SHP77 (cell line): ENCODE results near the gene FECH.
"Not testable (repeated sequence)": the region's sequence is repeated elsewhere in the genome, so short reads cannot be mapped to it uniquely, and the experiment has no call there.

Experiments used
- DNase-seq, 2 experiments: peaks; one replicate each; lab custom pipeline; 2025; lab: John Stamatoyannopoulos, UW

The FECH gene, protein sequence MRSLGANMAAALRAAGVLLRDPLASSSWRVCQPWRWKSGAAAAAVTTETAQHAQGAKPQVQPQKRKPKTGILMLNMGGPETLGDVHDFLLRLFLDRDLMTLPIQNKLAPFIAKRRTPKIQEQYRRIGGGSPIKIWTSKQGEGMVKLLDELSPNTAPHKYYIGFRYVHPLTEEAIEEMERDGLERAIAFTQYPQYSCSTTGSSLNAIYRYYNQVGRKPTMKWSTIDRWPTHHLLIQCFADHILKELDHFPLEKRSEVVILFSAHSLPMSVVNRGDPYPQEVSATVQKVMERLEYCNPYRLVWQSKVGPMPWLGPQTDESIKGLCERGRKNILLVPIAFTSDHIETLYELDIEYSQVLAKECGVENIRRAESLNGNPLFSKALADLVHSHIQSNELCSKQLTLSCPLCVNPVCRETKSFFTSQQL

DNA sequence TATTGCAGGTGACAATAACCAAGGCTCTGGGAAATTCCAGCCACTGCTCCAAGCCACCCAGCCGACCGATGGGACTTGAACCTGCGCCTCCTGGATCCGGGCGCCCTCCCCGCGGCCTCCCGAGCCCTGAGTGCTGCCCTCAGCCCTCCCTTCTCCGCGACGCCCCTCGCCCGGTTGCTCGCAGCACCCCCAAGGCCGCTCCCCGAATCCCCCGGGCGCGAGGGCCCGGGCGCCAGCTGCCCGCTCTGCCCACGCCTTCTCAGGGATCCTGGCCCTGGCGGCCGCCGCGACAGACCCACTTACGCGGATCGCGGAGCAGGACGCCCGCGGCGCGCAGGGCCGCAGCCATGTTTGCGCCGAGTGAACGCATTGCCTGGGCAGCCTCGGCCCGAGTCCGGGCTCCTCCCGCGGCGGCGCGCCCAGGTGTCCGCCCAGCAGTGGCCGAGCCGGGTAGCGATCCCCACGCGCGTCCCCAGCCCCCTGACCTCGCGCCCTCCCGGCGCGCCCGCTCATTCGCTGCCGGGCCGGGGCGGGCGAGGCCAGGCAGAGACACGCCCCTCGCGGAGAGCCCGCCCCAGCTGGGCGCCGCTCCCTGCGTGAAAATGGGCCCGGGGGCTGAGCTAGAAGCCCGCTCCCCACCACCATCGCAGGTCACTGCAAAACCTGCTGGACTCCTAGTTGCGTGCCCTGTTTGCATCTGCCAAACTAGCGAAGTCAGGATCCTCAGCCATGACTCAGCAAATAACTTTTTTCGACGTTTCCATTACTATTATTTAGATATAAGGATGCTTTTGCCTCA lies at the start of gene FECH:
TSS of gene FECH (minus strand) at position 452 of the 799 bp plus-strand sequence. CDS start at position 370, 82 bp downstream.
- peak; percentile 53 to 57 for DNase-seq

DNA sequence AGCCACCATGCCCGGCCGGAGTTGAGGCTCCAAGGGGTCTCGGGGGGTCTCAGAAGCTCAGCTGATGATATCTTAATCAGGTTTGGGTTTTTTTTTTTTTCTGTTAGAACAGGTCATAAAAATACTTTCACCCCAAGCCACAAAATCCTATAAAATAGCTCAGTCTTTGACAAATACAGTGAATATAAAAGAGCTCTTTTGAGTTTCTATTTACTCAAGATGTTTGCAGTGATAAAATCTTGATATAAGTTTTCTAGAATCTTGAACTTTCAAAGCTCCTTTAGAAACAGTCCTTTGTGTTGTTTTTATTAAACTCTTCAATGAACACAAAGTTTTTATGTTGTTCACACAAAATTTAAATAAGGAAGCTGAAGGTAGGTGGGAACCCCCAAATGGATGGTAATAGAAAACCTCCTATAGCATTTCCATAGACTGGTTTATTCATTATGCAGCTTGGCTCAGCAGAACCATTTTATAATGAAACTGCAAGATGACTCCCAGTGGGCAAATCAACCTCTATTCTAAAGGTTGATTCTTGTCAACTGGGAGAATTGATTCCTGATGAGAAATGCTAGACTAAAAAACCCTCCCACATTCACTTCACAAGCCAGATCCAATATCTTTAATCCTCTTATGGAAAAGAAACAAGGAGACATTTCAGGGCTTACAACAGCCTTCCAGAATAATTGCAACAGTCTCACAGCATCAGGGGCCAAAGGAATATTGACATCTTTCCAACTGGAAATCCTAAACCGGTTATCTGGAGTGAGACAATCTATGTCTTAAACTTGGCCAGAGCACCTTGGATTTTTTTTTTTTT lies 48.7 kb upstream of the FECH start:
- no peak for DNase-seq

DNA sequence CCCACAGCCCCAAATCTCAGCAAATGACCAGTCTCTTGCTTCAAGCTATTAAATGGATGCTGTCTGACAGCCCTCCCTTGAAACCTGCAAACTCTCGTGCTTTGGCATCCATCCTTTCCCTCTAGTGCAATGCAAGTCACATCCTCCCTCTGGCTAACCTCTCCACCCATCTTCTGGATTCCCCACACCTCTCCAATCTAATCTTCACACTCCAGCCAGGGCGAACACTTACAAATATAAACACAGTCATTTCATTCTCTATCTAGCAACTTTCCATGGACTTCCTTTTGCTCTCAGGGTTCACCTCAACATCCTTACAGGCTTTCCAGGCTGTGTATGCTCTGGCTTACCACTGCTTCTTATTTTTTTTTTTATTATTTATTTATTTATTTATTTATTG lies 45.2 kb upstream of the FECH start:
- no peak for DNase-seq

DNA sequence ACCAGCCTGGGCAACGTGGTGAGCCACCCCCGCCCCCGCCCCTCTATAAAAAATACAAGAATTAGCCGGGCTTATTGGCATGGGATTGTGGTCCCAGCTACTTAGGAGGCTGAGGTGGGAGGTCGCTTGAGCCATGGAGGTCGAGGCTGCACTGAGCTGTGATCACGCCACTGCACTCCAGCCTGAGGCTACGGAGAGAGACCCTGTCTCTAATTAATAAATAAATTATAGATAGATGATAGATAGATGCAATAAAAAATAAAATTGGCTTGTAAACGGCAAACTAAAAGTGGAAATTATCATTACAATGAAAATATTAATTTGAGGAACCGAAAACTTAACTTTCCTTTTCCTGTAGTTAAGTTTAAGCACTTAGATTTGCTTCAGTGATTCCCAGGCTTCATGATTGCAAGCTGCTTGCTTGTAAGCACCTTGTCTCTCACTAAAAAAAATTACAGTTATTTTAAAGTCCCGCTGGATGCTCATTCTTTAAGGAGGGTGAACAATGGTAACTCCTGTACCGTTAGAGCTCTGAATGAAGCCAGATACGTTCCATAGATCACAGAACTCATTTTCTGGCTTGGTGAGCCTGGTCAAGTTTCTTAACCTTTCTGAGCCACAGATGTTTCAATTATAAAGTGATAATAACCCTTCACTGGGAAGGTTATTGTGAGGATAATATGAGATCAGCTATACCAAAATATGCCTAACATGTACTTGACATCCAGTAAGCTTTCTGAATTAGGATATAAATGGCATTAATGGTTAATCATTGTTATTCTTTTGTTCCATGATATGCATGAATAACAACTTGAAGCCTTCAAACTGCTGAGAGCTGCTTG lies 44.5 kb upstream of the FECH start:
- no peak for DNase-seq

- DNase-seq: peak; percentile 88 to 97
Observed at GRCh38 chr18:57630002-57630753, 43.7 kb upstream of the FECH start.

DNA sequence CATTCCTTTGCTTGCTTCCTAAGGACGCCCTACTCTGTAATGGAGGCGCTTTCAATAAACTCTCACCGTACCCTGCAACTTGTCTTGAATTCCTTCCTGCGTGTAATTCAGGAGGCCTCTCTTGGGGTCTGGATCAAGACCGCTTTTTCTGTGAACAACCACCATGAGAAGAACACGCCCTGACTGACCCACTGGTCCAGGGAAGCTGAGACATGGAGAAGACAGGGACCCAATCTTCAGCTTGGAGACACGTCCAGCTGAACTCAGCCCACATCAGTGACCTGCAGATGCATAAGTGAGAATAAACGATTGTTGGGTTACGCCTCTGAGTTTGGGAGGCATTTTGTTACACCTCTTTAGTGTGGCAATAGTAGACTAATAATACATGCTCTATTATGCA lies 42.9 kb upstream of the FECH start:
- DNase-seq: no peak

- DNase-seq: no peak
Observed at GRCh38 chr18:57627488-57627887, 41.0 kb upstream of the FECH start.

GRCh38 chr18:57624988-57625387 lies 38.5 kb upstream of the FECH start:
- no peak for DNase-seq

DNA sequence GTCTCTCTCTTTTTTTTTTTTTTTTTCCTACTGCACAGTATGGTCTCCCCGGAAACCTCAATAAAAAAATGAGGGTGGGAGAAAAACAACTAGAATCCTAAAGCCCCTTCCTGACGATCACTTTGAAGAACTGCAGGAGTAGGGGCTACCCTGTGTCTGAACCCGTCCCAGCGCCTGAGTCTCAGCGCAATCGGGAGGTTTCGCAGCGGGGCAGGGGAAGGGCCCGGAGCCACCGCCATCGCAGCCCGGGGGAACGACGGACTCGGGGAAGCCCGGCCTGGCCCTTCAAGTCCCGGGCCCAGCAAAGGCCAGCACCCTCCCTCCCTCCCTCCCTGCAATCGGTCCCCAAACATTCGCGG lies 34.7 kb upstream of the FECH start:
- no peak for DNase-seq

DNA sequence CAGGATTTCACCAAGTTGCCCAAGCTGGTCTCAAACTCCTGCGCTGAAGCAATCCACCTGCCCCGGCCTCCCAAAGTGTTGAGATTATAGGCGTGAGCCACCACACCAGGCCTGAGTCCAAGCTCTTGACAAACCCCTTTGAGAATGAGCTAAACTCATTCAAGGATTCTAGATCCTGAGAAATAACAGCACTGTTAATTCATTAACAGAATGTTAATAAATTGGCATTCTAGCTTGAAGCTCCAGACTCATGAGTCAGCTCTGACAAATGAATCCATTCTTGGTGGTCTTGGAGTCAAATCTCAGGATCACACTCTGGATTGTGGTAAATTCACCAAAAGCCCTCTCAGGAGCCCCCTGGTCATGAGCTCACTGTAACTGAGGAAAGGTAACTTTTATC lies 33.4 kb upstream of the FECH start:
- no peak for DNase-seq

DNA sequence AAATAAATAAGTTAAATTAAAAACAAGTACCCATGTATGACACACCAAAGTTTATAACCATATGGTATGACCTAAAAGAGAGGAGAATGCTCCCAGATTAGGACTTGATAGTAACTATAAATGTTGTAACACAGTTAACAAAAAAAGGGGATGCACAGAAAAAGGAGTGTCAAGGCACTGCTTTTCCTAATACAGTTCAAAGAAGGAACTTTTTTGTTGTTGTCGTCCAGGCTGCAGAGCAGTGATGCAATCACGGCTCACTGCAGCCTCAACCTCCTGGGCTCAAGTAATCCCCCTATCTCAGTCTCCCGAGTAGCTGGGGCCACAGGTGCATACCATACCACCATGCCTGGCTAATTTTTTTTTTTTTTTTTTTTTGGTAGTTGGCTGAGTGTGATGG lies 32.4 kb upstream of the FECH start:
- no peak for DNase-seq

GRCh38 chr18:57603871-57604270 lies 17.4 kb upstream of the FECH start:
- no peak for DNase-seq

DNA sequence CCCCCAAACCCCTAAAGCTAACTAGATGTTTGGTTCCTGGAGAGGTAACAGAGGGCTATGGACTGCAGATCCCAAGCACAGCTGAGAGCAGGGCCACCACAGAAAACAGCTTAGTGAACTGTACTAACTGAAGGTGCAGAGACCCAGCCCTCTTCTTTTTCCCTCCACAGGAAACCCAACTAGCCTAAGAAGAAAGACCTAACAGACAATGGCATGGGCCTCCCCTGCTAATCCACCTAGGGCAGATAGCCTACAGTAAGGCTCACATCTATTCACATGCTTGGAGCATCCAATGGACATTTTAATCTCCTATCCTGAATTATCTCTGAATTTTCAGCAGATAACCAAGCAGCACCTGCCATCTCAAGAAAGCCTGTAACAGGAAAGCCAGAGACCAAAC lies 8.8 kb upstream of the FECH start:
- DNase-seq: no peak

DNA sequence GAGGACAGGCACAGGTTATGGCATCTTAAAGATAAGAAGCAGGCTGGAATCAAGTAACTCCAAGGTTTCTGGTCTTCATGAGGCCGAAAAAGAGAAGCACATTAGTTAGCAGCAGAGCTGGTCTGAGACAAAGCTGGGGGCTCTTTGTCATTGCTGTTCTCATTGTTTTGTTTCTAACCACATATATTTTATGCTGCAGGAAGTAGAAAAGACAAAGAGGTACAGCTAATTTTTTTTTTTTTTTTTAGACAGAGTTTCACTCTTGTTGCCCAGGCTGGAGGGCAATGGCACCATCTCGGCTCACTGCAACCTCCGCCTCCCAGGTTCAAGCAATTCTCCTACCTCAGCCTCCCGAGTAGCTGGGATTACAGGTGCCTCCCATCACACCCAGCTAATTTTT lies 6.2 kb upstream of the FECH start:
- not testable (repeated sequence) for DNase-seq

DNA sequence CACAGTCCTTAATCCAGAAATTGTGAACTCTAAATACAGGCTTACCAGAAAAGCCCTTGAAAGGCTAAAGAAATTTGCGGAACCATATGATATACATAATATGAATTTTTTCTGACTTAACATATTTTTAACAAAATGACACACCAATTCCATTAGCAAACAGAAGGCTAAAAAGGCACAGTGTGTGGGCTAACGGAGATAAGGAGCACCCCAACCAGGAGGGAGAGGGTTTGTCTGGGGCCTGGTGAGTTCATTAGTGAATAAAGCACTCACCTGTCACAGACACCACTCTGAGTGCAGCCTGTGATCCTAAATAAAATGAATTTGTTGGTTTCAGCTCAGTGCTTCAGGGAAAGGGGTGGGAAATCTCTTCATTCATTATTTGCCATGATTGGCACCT lies 2.7 kb upstream of the FECH start:
- no peak for DNase-seq

GRCh38 chr18:57587098-57587661 lies 678 bp upstream of the FECH start:
- DNase-seq: no peak

- DNase-seq: no peak
Observed at GRCh38 chr18:57585855-57586250, 649 bp downstream of the FECH start.

DNA sequence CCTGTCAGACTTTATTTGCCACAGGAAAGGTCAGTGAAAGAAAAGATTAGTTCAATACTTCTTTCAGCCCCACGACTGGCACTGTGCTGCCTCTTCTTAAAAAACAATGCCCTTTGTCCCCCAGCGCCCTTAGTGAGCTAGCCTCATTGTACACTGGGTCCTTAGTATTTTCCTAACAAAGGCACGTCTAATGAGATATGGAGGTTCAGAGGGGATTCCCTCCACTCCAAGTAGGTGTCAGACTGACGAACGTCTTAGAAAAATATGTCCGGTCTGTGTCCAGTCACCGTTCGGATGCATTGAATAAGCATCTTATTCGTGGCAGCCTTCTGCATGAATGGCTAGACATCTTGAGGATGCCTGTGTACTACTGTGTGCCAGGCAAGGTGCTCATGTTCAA lies 1.1 kb downstream of the FECH start:
- no peak for DNase-seq

DNA sequence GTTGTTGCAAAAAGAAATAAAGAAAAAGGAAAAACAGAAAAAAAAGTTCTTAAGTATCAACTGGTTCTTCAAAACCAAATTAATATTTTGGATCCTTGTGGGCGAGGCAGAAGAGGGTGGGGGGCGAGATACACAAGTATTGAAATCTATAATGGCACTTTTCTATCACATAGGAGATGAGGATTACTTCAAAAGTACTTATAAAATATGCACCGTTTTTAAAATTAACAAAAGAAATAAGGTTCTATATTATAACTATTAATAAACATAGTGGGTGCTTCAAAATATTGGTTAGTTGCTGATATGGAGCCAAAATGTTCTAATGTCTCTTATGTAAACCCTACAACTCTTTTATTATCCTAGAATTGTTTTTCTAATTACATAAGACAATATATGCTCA lies 2.1 kb downstream of the FECH start:
- no peak for DNase-seq

DNA sequence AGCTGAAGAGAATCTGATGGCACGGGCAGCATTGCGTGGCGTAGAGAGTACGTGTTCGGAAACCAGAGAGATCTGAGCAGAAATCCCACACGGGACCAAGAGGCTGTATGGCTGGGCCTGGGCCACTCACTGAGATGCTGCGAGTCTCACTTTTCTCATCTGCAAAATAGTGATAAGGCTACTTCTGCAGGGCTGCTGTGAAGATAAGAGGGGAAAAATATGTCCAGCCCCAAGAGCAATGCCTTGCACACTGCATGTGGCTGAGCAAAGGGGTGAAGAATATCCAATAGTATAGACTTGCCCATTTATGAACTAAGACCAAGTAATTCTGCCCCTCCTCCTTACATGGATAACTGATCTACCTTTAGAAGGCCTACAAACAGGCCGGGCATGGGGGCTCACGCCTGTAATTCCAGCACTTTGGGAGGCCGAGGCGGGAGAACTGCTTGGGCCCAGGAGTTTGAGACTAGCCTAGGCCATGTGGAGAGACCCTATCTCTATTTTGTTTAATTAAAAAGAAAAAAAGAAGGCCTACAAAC lies 3.1 kb downstream of the FECH start:
- no peak for DNase-seq
